Naive thymus-derived CD8-positive, alpha-beta T cell (primary cell): ENCODE results near the gene CPT1B. TPM values are rescaled to one million over a fixed set of nuclear protein-coding genes. Genes with fewer than 3 reads are reported as not detected.
"Not testable (repeated sequence)": the region's sequence is repeated elsewhere in the genome, so short reads cannot be mapped to it uniquely, and the experiment has no call there.

Experiments used
- ATAC-seq, 2 donors: fragments of 150-1000 bp; cut with Tn5 transposase in 1 of 2; sonication (Bioruptor Pico), chemical (Tn5 transposase) in 1 of 2; 1 replicate in 1 of 2; 2 replicates in 1 of 2; pipeline ENCODE4 v1.10.0; 2021; ENCODE audit warnings: mild to moderate bottlenecking in 2 of 2, moderate library complexity in 2 of 2
- POLR2A ChIA-PET: fragments of 350-600 bp; sonication (Branson Sonifier 250); formaldehyde crosslinking; loops from one replicate; lab custom pipeline; 2021; ENCODE audit warnings: antibody characterized with exemption; lab: Charles Lee
- DNase-seq, 10 donors: peaks; one replicate each; pipeline versions ENCODE4 v3.0.0 to v3.0.0-alpha.2; 2020 to 2022
- H3K27ac Mint-ChIP-seq, 10 donors: one replicate each; pipeline ENCODE4 v1.8.0; 2020 to 2022; ENCODE audit warnings: mild to moderate bottlenecking in 10 of 10, mixed read lengths in 10 of 10, moderate library complexity in 4 of 10, inconsistent platforms in 1 of 10
- H3K27me3 Mint-ChIP-seq, 5 donors: one replicate each; pipeline ENCODE4 v1.8.0; 2021 to 2022; ENCODE audit warnings: mixed read lengths in 5 of 5
- H3K36me3 Mint-ChIP-seq, 3 donors: one replicate each; pipeline ENCODE4 v1.8.0; 2020 to 2022; ENCODE audit warnings: mixed read lengths in 3 of 3, mild to moderate bottlenecking in 2 of 3, inconsistent platforms in 1 of 3
- H3K4me1 Mint-ChIP-seq, 4 donors: one replicate each; pipeline ENCODE4 v1.8.0; 2021 to 2022; ENCODE audit warnings: mixed read lengths in 4 of 4
- H3K4me3 Mint-ChIP-seq, 10 donors: one replicate each; pipeline ENCODE4 v1.8.0; 2020 to 2022; ENCODE audit warnings: mild to moderate bottlenecking in 10 of 10, mixed read lengths in 10 of 10, moderate library complexity in 6 of 10, inconsistent platforms in 1 of 10
- H3K9me3 Mint-ChIP-seq, 9 donors: one replicate each; pipeline ENCODE4 v1.8.0; 2020 to 2022; ENCODE audit warnings: mixed read lengths in 9 of 9, mild to moderate bottlenecking in 3 of 9, inconsistent platforms in 1 of 9, moderate library complexity in 1 of 9
- polyA plus RNA-seq, 3 donors: library from polyadenylated mRNA; unstranded; fragments of 300-500 nt; fragmentation: Illumina TruSeq; gene quantifications; one replicate each; pipeline ENCODE4 v1.2.3, GENCODE V29; 2021
- total RNA-seq, 8 experiments: library from RNA in 2 of 8; stranded (reverse) in 2 of 8; gene quantifications; one replicate each; pipeline ENCODE4 v1.2.3 and lab custom pipeline; 2021 to 2026

CPT1B gene
- total and polyA plus RNA-seq, 5 experiments from 2014 or later, result 0.23 to 97.5 (median 48.0) TPM; not detected in 1

- Mint-ChIP-seq H3K27ac (no peak overlapping the region), H3K27me3 (no peaks in the 10 kb centered on the region), H3K4me3 (peak overlapping the region in 6 of 10 donors; percentile 22 to 58 (median 44)), H3K4me1 (peaks cover 14 to 28% (median 22%) of the 10 kb centered on the region in 4 donors), H3K9me3 (no peaks in the 10 kb centered on the region), H3K36me3 (peaks cover 0 to 24% (median 1%) of the 10 kb centered on the region in 3 donors)
- POLR2A ChIA-PET, result interaction anchor here (1.2 to 5.6 kb wide), 5 partner anchors 15 to 180 kb away, joined by 3 to 128 read pairs (median 3); partner anchors contain the start of genes KLHDC7B, LMF2, NCAPH2 and PPP6R2
- DNase-seq (no peak), ATAC-seq (no peak)
These were observed 55.3 kb downstream of the CPT1B start for GRCh38 chr22:50522806-50523438.

GRCh38 chr22:50522208-50522805 lies 55.9 kb downstream of the CPT1B start:
- H3K27me3 Mint-ChIP-seq, result no peaks in the 10 kb centered on the region
- peak overlapping the region in 2 of 10 donors; percentile 4 to 34 for H3K4me3 Mint-ChIP-seq
- peaks cover 12 to 22% (median 17%) of the 10 kb centered on the region in 4 donors for H3K4me1 Mint-ChIP-seq
- no peak for ATAC-seq
- no peak for DNase-seq
- H3K27ac Mint-ChIP-seq, result no peak overlapping the region
- H3K9me3 Mint-ChIP-seq, result no peaks in the 10 kb centered on the region
- H3K36me3 Mint-ChIP-seq, result peaks cover 0 to 28% (median 1%) of the 10 kb centered on the region in 3 donors
- POLR2A ChIA-PET, result interaction anchor here (1.2 to 5.6 kb wide), 5 partner anchors 14 to 179 kb away, joined by 3 to 128 read pairs (median 3); partner anchors contain the start of genes KLHDC7B, LMF2, NCAPH2 and PPP6R2

GRCh38 chr22:50521710-50522109 lies 56.5 kb downstream of the CPT1B start:
- Mint-ChIP-seq H3K27me3 (no peaks in the 10 kb centered on the region), H3K4me1 (peaks cover 7 to 17% (median 11%) of the 10 kb centered on the region in 4 donors), H3K27ac (no peak overlapping the region), H3K36me3 (peaks cover 0 to 28% (median 1%) of the 10 kb centered on the region in 3 donors), H3K4me3 (no peak overlapping the region), H3K9me3 (no peaks in the 10 kb centered on the region)
- DNase-seq (no peak), ATAC-seq (no peak)
- POLR2A ChIA-PET, result interaction anchor here (1.4 to 5.6 kb wide), 2 partner anchors 13 to 41 kb away, joined by 3 to 128 read pairs; partner anchors contain the start of genes LMF2, NCAPH2 and SYCE3

GRCh38 chr22:50520826-50521453 lies 57.3 kb downstream of the CPT1B start:
- POLR2A ChIA-PET, result interaction anchor here (5.6 kb wide), 1 partner anchor 13 kb away, joined by 128 read pairs; the partner anchor contains the start of genes LMF2 and NCAPH2
- Mint-ChIP-seq H3K27ac (peak overlapping the region in 1 of 10 donors; percentile 50), H3K27me3 (no peaks in the 10 kb centered on the region), H3K4me1 (peaks cover 8 to 19% (median 10%) of the 10 kb centered on the region in 4 donors), H3K36me3 (peaks cover 0 to 36% (median 1%) of the 10 kb centered on the region in 3 donors), H3K4me3 (peak overlapping the region in 1 of 10 donors; percentile 32), H3K9me3 (no peaks in the 10 kb centered on the region)
- ATAC-seq (no peak), DNase-seq (no peak)

- H3K27me3 Mint-ChIP-seq, H3K4me3 Mint-ChIP-seq, POLR2A ChIA-PET, DNase-seq, ATAC-seq, H3K9me3 Mint-ChIP-seq: not testable (repeated sequence)
- H3K36me3 Mint-ChIP-seq, result peaks cover 0 to 39% (median 3%) of the 10 kb centered on the region in 3 donors
- H3K4me1 Mint-ChIP-seq, result peaks cover 9 to 23% (median 14%) of the 10 kb centered on the region in 4 donors
- peak overlapping the region in 1 of 10 donors; percentile 34 for H3K27ac Mint-ChIP-seq
These were observed 58.0 kb downstream of the CPT1B start for GRCh38 chr22:50520184-50520583.

GRCh38 chr22:50519151-50519550 lies 59.1 kb downstream of the CPT1B start:
- no peak for ATAC-seq
- H3K4me1 Mint-ChIP-seq, result peaks cover 8 to 24% (median 13%) of the 10 kb centered on the region in 4 donors
- peaks cover 0 to 42% (median 3%) of the 10 kb centered on the region in 3 donors for H3K36me3 Mint-ChIP-seq
- H3K9me3 Mint-ChIP-seq, result no peaks in the 10 kb centered on the region
- no peak overlapping the region for H3K4me3 Mint-ChIP-seq
- POLR2A ChIA-PET, result interaction anchor here (1.0 to 1.1 kb wide), 2 partner anchors 10 to 12 kb away, joined by 5 to 8 read pairs; partner anchors contain the start of genes LMF2 and NCAPH2
- no peaks in the 10 kb centered on the region for H3K27me3 Mint-ChIP-seq
- no peak overlapping the region for H3K27ac Mint-ChIP-seq
- no peak for DNase-seq

Other genes starting within 250 kb of the CPT1B start
- gene PPP6R2, start 235.1 kb downstream of the CPT1B start, total RNA-seq, result 100 to 1,000 TPM in 1 of 2 experiments, 10 to 100 TPM in 1; 93.3 to 104 TPM
- gene PPP6R2, start 235.1 kb downstream of the CPT1B start, polyA plus RNA-seq, result 10 to 100 TPM; 13.3 to 29.1 (median 17.0) TPM
- gene SBF1, start 103.4 kb downstream of the CPT1B start, total RNA-seq, result 100 to 1,000 TPM; 221 to 222 TPM
- 10 to 100 TPM; 17.1 to 37.4 (median 17.6) TPM for gene SBF1, start 103.4 kb downstream of the CPT1B start, polyA plus RNA-seq
- gene ADM2, start 96.9 kb downstream of the CPT1B start, total RNA-seq, result 1 to 10 TPM; 7.7 to 8.2 TPM
- under 1 TPM; 0.08 to 0.52 (median 0.21) TPM for gene ADM2, start 96.9 kb downstream of the CPT1B start, polyA plus RNA-seq
- under 1 TPM in 1 of 2 experiments, not detected in 1; 0.52 TPM for gene MIOX, start 91.6 kb downstream of the CPT1B start, total RNA-seq
- under 1 TPM in 1 of 3 donors, not detected in 2; 0.39 TPM for gene MIOX, start 91.6 kb downstream of the CPT1B start, polyA plus RNA-seq
- 100 to 1,000 TPM; 120 to 128 TPM for gene LMF2, start 70.7 kb downstream of the CPT1B start, total RNA-seq
- gene LMF2, start 70.7 kb downstream of the CPT1B start, polyA plus RNA-seq, result 10 to 100 TPM; 15.1 to 19.6 (median 17.6) TPM
- 10 to 100 TPM; 77.9 to 81.9 TPM for gene NCAPH2, start 70.2 kb downstream of the CPT1B start, total RNA-seq
- 10 to 100 TPM; 34.8 to 41.5 (median 40.1) TPM for gene NCAPH2, start 70.2 kb downstream of the CPT1B start, polyA plus RNA-seq
- 1 to 10 TPM in 1 of 2 experiments, not detected in 1; 2.7 TPM for gene SCO2, start 52.8 kb downstream of the CPT1B start, total RNA-seq
- 1 to 10 TPM; 4.0 to 8.3 (median 6.8) TPM for gene SCO2, start 52.8 kb downstream of the CPT1B start, polyA plus RNA-seq
- 1 to 10 TPM; 2.1 to 3.4 TPM for gene TYMP, start 48.4 kb downstream of the CPT1B start, total RNA-seq
- gene TYMP, start 48.4 kb downstream of the CPT1B start, polyA plus RNA-seq, result 1 to 10 TPM; 1.9 to 5.5 (median 3.1) TPM
- gene KLHDC7B, start 32.5 kb downstream of the CPT1B start, total RNA-seq, result 1 to 10 TPM; 5.7 to 6.2 TPM
- 1 to 10 TPM; 5.3 to 7.9 (median 6.5) TPM for gene KLHDC7B, start 32.5 kb downstream of the CPT1B start, polyA plus RNA-seq
- gene SYCE3, start 15.5 kb downstream of the CPT1B start, total RNA-seq, result not detected
- gene SYCE3, start 15.5 kb downstream of the CPT1B start, polyA plus RNA-seq, result not detected
- gene CHKB, start 4.4 kb upstream of the CPT1B start, total RNA-seq, result 100 to 1,000 TPM; 205 to 215 TPM
- 10 to 100 TPM; 23.0 to 26.9 (median 25.1) TPM for gene CHKB, start 4.4 kb upstream of the CPT1B start, polyA plus RNA-seq
- under 1 TPM; 0.22 to 0.62 TPM for gene MAPK8IP2, start 22.4 kb upstream of the CPT1B start, total RNA-seq
- not detected for gene MAPK8IP2, start 22.4 kb upstream of the CPT1B start, polyA plus RNA-seq
- gene ARSA, start 49.7 kb upstream of the CPT1B start, total RNA-seq, result 10 to 100 TPM; 88.4 to 88.9 TPM
- 1 to 10 TPM; 7.2 to 9.3 (median 7.3) TPM for gene ARSA, start 49.7 kb upstream of the CPT1B start, polyA plus RNA-seq
- gene SHANK3, start 94.4 kb upstream of the CPT1B start, total RNA-seq, result under 1 TPM in 1 of 2 experiments, not detected in 1; 0.05 TPM
- gene SHANK3, start 94.4 kb upstream of the CPT1B start, polyA plus RNA-seq, result not detected
- not detected for gene ACR, start 159.8 kb upstream of the CPT1B start, total RNA-seq
- not detected for gene ACR, start 159.8 kb upstream of the CPT1B start, polyA plus RNA-seq
- gene RABL2B, start 205.2 kb upstream of the CPT1B start, total RNA-seq, result 10 to 100 TPM; 70.2 to 71.9 TPM
- gene RABL2B, start 205.2 kb upstream of the CPT1B start, polyA plus RNA-seq, result 10 to 100 TPM; 22.0 to 26.3 (median 22.1) TPM